NCI-H345 treated with DMSO at 0.1 percent for 48 hours (cell line): ENCODE data around the gene CCDC137.
"Not testable (repeated sequence)": the region's sequence is repeated elsewhere in the genome, so short reads cannot be mapped to it uniquely, and the experiment has no call there.

Source experiments
- DNase-seq: peaks from one replicate; lab custom pipeline; 2025; ENCODE audit not compliant: unreplicated experiment; lab: John Stamatoyannopoulos, UW

Gene CCDC137

GRCh38 chr17:81666342-81667191 is at the start of gene CCDC137, which contains the start of gene OXLD1:
CCDC137 (plus strand) TSS chr17:81666737; CDS start chr17:81666767, 30 bp downstream.
OXLD1 (minus strand) TSS chr17:81666605; CDS start chr17:81666577, 28 bp downstream.
- peak; percentile 95 for DNase-seq

GRCh38 chr17:81616877-81617276 is 49.7 kb upstream of the CCDC137 start:
- no peak for DNase-seq

- not testable (repeated sequence) for DNase-seq
These were observed 48.2 kb upstream of the CCDC137 start for GRCh38 chr17:81618307-81618706.

GRCh38 chr17:81621494-81622130 is 44.9 kb upstream of the CCDC137 start:
- DNase-seq, result no peak

GRCh38 chr17:81630274-81630673 is 36.3 kb upstream of the CCDC137 start:
- DNase-seq, result no peak

GRCh38 chr17:81631482-81631881 is 35.1 kb upstream of the CCDC137 start:
- no peak for DNase-seq

- no peak for DNase-seq
These were observed 31.1 kb upstream of the CCDC137 start for GRCh38 chr17:81635431-81635830.

GRCh38 chr17:81635973-81636504 is 30.5 kb upstream of the CCDC137 start:
- no peak for DNase-seq

- DNase-seq, result peak; percentile 89
These were observed 29.8 kb upstream of the CCDC137 start, which contains the start of the genes NPLOC4 and TSPAN10 for GRCh38 chr17:81636505-81637288. NPLOC4 (minus strand) TSS chr17:81637112; CDS start chr17:81636930, 182 bp downstream. TSPAN10 (plus strand) TSS chr17:81637196; CDS start chr17:81642413, 5,217 bp downstream.

GRCh38 chr17:81638683-81639082 is 27.9 kb upstream of the CCDC137 start:
- DNase-seq, result no peak

- DNase-seq, result no peak
These were observed 26.5 kb upstream of the CCDC137 start for GRCh38 chr17:81640011-81640410.

GRCh38 chr17:81641825-81642489 is 24.6 kb upstream of the CCDC137 start:
- DNase-seq, result no peak

- DNase-seq, result no peak
These were observed 22.0 kb upstream of the CCDC137 start for GRCh38 chr17:81644496-81644895.

- DNase-seq, result no peak
These were observed 21.3 kb upstream of the CCDC137 start for GRCh38 chr17:81644976-81645952.

- no peak for DNase-seq
These were observed 19.5 kb upstream of the CCDC137 start for GRCh38 chr17:81646869-81647600.

- no peak for DNase-seq
These were observed 18.9 kb upstream of the CCDC137 start for GRCh38 chr17:81647640-81648012.

GRCh38 chr17:81648013-81648706 is 18.4 kb upstream of the CCDC137 start:
- no peak for DNase-seq

- DNase-seq, result no peak
These were observed 17.8 kb upstream of the CCDC137 start for GRCh38 chr17:81648707-81649085.
